T47D (cell line): Measurements from ENCODE around the gene LIMS1.
"Not testable (repeated sequence)": the region's sequence is repeated elsewhere in the genome, so short reads cannot be mapped to it uniquely, and the experiment has no call there.

Experiments
- DNase-seq, 2 experiments: peaks; one replicate each; pipeline versions ENCODE4 v3.0.0 to v3.0.0-alpha.2; 2011 to 2012; ENCODE audit warnings: low read depth in 1 of 2, low spot score in 1 of 2
- in situ Hi-C: cut with HindIII; loops from 2 replicates; pipeline ENCODE4 v1.10.0; 2016; ENCODE audit warnings: low sequenced_read_pairs, low pct_unique_long_range_greater_than_20kb

Gene LIMS1

GRCh38 chr2:108652187-108652931 is 118.1 kb downstream of the LIMS1 start:
- in situ Hi-C loops, DNase-seq: not testable (repeated sequence)

DNA sequence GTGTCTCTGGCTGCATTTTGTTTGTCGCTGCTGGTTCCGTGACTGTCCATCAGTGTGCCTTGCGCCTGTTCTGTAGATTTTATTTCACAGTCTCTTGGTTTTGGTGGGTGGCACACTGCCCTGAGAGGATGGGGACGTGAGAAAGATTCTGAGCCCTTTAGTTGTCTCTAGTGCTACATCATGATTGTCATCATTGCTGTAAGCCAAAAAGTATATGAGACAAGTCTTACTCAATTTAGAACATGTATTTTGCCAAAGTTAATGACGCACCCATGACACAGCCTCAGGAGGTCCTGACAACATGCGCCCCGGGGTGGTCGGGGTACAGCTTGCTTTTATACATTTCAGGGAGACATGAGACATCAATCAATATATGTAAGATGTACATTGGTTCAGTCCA is 119.2 kb downstream of the LIMS1 start:
- DNase-seq, in situ Hi-C loops: not testable (repeated sequence)

DNA sequence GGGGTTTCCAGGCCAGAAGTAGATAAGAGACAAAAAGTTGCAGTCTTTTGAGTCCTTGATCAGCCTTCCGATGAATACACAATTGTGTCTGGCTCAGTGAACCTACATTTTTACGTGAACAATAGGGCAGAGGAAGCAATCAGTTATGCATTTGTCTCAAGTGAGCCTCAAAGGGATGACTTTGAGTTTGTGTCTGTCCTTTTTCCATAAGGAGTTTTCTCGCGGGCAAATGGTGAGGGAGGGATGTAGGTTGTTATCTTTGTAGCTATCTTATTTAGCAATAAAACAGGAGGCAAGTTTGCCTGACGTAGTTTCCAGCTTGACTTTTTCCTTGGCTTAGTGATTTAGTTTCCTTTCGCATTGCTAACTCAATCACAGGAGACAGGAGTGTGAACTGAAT is 119.6 kb downstream of the LIMS1 start:
- in situ Hi-C loops, DNase-seq: not testable (repeated sequence)

DNA sequence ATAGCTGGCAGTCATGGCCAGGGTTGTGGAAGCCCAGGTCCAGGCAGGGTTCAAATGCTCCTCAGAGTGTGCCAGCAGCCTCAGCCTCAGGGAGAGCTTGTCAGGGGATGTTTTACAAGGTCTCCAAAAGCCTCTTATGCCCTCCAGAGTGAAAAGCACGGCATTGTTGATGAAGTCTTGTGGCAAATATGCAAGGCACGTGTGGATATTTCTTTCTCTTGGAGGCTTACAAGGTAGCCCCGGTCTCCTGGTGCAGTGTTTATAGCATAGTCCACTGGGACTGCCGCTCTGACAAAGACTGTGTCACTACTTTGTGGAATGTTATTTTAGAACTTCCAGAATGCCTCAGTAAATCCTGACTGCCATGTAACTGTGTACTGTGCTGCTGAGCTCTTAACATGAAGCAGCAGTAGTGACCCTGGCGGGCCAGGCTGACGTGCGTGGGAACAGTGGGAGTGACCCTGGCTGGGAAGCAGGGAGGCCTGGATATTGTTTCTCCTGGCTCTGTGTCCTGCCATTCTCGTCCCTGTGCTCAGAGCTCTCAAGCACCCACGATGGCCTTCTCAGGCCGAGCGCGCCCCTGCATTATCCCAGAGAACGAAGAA is 120.4 kb downstream of the LIMS1 start:
- DNase-seq, in situ Hi-C loops: not testable (repeated sequence)

DNA sequence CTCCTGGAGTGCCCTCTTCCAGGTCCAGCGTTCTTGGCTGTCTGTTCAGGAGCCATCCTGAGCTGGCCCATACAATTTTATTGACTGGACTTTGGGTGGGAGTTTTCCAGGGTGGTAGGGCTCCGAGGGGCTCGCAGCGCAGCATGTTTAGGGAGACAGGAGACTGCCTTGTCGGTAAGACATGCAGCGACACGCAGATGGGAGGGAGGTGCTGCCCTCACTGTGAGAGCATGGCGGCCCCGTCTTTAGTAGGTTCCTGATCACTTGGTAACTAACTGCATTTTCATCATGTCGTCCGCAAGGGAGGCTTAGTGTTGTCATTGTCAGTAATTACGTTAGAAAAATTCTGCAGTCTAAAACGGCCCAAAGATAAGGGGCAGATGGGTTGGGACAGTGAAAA is 121.0 kb downstream of the LIMS1 start:
- DNase-seq, in situ Hi-C loops: not testable (repeated sequence)

DNA sequence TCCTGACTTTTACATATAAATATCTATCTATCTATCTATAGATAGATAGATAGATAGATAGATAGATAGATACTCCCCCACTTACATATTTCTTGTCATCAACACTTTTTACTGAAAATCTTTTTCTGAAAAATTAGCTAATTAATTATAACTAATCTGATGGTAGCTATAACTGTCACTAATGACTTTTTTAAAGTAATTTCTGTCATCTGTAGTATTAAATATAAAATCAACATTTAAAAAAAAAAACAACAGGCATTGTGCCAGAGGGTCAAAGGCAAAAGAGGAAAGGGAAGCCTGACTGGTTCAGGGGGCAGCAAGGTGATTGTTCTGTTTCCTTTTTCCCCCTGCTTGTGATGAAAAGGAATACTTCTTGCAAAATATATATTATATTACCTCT is 122.0 kb downstream of the LIMS1 start:
- DNase-seq, in situ Hi-C loops: not testable (repeated sequence)

DNA sequence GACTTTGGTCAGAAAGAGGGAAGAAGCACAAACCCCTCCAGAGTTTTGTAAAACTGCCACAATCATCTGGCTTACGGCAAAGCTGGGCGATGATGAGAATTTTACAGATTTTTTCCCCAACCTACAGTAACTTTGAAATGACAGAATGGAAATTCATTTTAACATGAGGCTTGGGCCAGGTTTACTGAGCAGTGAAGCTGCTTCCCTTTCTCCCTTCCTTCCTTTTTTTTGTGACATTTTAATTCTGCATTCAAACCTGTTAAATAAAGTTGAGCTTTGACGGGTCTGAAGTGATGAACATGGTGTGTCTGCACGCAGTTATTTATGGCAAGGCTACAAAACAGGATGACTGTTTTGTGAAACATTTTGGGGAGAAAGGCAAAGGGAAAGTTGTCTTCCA is 123.2 kb downstream of the LIMS1 start:
- in situ Hi-C loops, DNase-seq: not testable (repeated sequence)

DNA sequence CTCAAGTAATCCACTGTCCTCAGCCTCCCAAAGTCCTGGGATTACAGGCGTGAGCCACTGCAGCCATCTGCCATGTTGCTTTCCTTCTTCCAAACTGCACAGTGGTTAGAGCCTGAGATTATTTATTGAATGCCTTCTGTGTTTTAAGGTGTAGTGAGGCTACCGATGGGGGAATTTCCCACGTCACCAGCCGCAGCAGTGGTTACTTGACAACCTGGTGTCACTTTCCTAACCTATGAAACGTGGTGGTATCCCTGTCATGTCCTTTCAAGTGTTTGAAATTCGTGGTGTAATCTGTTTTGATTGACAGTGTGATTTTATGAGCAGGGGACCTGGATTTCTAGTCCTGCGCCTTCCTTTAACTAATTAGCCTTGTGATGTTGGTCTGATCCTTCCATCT is 124.3 kb downstream of the LIMS1 start:
- in situ Hi-C loops, DNase-seq: not testable (repeated sequence)

DNA sequence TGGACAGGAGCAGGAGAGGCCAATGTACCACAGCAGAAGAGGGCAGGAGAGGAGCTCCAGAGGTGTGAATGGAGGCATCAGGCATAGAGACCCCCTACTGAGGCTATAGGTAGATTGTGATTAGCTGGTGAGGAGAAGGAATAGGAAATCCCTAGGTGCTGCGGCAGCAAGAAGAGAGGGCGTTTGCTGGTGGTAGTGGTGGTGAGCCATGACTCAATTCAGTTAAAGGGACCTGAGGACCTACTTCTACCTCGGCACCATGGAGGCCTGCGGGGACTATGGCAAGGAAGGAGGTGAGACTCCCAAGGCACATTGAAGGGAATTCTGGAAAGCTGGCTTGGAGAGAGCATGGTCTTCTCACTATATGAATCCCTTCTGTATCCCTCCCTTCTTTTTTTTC is 127.2 kb downstream of the LIMS1 start:
- DNase-seq, in situ Hi-C loops: not testable (repeated sequence)

- DNase-seq, in situ Hi-C loops: not testable (repeated sequence)
Measured at GRCh38 chr2:108662207-108662612, 127.9 kb downstream of the LIMS1 start.

GRCh38 chr2:108663346-108663745 is 129.1 kb downstream of the LIMS1 start:
- DNase-seq, in situ Hi-C loops: not testable (repeated sequence)

DNA sequence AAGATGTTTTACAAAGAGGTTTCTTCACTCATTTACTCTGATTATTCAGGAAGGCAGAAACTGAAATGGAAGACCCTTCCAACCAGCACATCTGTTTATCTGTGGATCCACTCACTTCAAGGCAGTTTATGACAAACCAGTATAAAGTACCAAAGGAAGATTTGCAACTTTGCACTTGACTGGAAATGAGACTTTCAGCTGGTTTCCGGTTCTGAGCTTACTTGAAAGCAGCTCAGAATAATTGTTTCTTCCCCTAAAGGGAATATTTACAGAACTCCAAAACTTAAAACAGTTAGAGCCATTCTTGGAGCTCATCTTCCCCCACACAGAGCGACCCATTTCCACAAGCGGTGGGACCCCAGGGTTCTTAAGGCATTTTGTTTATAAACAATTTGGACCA is 129.8 kb downstream of the LIMS1 start:
- DNase-seq, in situ Hi-C loops: not testable (repeated sequence)

GRCh38 chr2:108664979-108665378 is 130.7 kb downstream of the LIMS1 start:
- DNase-seq, in situ Hi-C loops: not testable (repeated sequence)

- in situ Hi-C loops, result not testable (repeated sequence)
Measured at GRCh38 chr2:108665975-108666374, 131.7 kb downstream of the LIMS1 start.

GRCh38 chr2:108667140-108667539 is 132.9 kb downstream of the LIMS1 start:
- in situ Hi-C loops, DNase-seq: not testable (repeated sequence)

More at GRCh38 chr2:108665975-108666374, 131.7 kb downstream of the LIMS1 start:
- DNase-seq, result not testable (repeated sequence)

DNA sequence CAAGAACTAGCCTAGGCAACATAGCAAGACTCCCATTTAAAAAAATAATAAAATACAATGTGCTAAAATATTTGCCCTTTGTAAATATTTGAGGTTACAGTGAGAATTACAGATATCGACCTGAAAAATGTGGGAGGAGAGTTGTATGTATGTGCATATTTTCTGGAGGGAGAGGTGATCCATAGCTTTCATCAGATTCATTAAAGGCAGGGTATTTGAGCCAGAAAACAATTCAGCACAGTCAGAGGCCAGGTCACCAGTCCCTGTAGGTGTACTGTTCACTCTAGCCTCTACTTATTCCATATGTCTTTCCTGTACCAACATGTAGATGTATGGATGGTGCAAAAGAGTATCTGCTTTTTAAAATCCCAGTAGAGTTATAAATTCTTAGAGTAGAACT is 136.0 kb downstream of the LIMS1 start:
- in situ Hi-C loops, DNase-seq: not testable (repeated sequence)

DNA sequence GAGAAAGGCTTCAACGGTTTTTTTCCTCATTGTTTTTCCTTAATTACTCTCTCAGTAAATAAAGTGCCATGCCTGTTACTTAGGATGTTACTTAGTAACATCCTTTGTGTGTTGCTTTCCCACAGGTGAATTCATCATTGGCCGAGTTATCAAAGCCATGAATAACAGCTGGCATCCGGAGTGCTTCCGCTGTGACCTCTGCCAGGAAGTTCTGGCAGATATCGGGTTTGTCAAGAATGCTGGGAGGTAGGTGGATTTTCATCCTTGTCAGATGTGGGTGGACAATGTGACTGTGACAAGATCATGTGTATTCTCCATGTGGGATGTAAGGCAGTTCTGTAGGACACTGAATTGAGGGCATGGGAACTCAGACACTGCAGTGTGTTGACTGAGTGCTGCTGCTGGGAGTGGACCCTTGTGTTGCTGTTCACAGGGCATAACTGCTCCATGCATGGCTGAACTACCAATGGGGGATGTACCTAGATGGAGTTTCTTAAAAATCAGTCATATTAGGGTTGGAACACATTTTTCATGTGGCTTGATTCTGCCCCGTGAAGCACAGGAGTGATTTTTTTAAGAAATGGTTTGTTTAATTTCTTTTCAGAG is 138.0 kb downstream of the LIMS1 start:
- DNase-seq, in situ Hi-C loops: not testable (repeated sequence)

DNA sequence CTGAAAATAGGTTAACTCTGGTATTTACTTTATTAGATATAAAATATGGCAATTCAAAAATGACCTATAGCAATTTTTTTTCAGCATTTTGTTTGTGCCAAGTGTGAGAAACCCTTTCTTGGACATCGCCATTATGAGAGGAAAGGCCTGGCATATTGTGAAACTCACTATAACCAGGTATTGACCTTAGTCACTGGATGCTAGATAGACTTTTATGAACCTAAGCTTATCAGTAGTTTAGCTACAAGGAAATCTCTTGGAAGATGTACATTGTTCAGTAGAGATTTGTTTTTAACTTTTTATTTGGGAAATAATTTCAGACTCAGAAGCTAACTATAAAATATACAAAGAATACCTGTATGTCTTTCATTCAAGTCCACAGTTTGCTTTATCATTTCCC is 142.3 kb downstream of the LIMS1 start:
- in situ Hi-C loops, DNase-seq: not testable (repeated sequence)
